Lung (tissue), 12 donors: ENCODE results near the gene UBE2E1. TPM values are rescaled to one million over a fixed set of nuclear protein-coding genes. Genes with fewer than 3 reads are reported as not detected.

Experiments used
- ATAC-seq: fragments of 200-7000 bp; cut with Tn5 transposase; one replicate; pipeline ENCODE4 v1.9.1; 2020; ENCODE audit warnings: moderate number of reproducible peaks; ENCODE audit not compliant: insufficient read depth, low FRiP score
- DNase-seq, 3 donors: peaks; one replicate each; pipeline ENCODE4 v3.0.0-alpha.2; 2013 to 2017
- H3K27ac ChIP-seq, 2 donors: one replicate each; pipeline ENCODE4 v1.5.1; 2013; ENCODE audit warnings: mild to moderate bottlenecking in 2 of 2, moderate library complexity in 2 of 2, control low read depth in 1 of 2, inconsistent platforms in 1 of 2, low read depth in 1 of 2, low read length in 1 of 2
- H3K27me3 ChIP-seq, 3 donors: one replicate each; pipeline ENCODE4 v1.5.1; 2013; ENCODE audit warnings: low read length in 2 of 3; ENCODE audit not compliant: control insufficient read depth in 3 of 3, insufficient read depth in 3 of 3
- H3K36me3 ChIP-seq, 4 donors: one replicate each; pipeline ENCODE4 v1.5.1; 2013; ENCODE audit warnings: low read length in 4 of 4, mild to moderate bottlenecking in 1 of 4, moderate library complexity in 1 of 4; ENCODE audit not compliant: control insufficient read depth in 4 of 4, insufficient read depth in 4 of 4
- H3K4me1 ChIP-seq, 5 donors: one replicate each; pipeline ENCODE4 v1.5.1; 2013; ENCODE audit warnings: low read length in 5 of 5, mild to moderate bottlenecking in 2 of 5, moderate library complexity in 1 of 5; ENCODE audit not compliant: control insufficient read depth in 5 of 5, insufficient read depth in 5 of 5
- H3K4me3 ChIP-seq: one replicate; pipeline ENCODE4 v1.5.1; 2013; ENCODE audit warnings: mild to moderate bottlenecking, control low read depth, moderate library complexity
- H3K9ac ChIP-seq, 2 donors: one replicate each; pipeline ENCODE4 v1.5.1; 2013; ENCODE audit warnings: low read length in 2 of 2, control low read depth in 1 of 2; ENCODE audit not compliant: insufficient read depth in 1 of 2
- H3K9me3 ChIP-seq, 4 donors: one replicate each; pipeline ENCODE4 v1.5.1; 2013; ENCODE audit warnings: low read length in 3 of 4, mild to moderate bottlenecking in 1 of 4, moderate library complexity in 1 of 4; ENCODE audit not compliant: control insufficient read depth in 4 of 4, insufficient read depth in 3 of 4
- WGBS, 2 donors: extraction: QIAGEN DNeasy Blood & Tissue Kit; methylation state at CpG; one replicate each; pipeline ENCODE4 v1.1.7; 2013; 5-methylcytosine and 5-hydroxymethylcytosine counted together
- polyA plus RNA-seq, 2 donors: library from polyadenylated mRNA; stranded (reverse); fragments of 200-250 nt; gene quantifications; one replicate each; pipeline ENCODE4 v1.2.1, GENCODE V29; 2013
- total RNA-seq, 2 donors: library from RNA; depleted of rRNA in 1 of 2; stranded (reverse); fragments of >200 nt in 1 of 2; gene quantifications; one replicate each; pipeline ENCODE4 v1.2.1, GENCODE V29; 2014 to 2021
- TF ChIP-seq, protein P1 (sequence below): IDR thresholded peaks from 2 replicates; pipeline ENCODE4 v1.5.1; 2012; ENCODE audit warnings: mild to moderate bottlenecking; ENCODE audit errors: control extremely low read depth, extremely low read depth
- donor health status: control.
- donor health status: control.
- donor health status: Bipolar disorder and iron deficiency.
- donor health status: healthy.
- donor health status: DM: yes; HTN: yes; CAD: no.

Gene UBE2E1
- total and polyA plus RNA-seq, 4 donors, result 74.1 to 156 (median 87.6) TPM

DNA sequence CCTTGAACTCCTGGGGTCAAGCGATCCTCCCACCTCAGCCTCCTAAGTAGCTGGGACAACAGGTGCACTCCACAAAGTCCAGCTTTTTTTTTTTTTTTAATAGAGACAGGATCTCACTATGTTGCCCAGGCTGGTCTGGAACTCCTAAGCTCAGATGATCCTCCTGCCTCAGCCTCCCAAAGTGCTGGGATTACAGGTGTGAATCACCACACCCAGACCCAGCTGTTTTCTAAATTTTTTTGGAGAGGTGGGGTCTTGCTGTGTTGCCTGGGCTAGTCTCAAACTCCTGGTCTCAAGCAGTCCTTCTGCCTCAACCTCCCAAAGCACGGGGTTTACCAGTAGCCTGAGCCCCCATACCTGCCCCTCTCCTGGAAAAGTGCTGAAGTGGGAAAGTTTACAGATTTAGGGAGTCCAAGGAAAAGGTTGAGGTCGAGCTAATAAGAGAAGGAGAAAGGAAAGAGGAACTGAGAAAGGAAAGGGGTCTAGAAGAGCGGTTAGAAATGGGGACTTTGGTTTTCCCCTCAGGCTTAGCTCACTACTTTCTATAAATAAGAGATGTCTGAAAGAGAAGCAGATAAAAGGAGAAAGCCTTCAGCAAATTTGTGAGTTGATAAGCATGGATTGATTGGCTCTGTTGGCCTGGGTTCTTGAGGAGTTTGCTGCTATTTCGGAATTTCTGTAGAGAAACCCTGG lies 23.6 kb downstream of the UBE2E1 start:
- no peak overlapping the region for H3K4me3 ChIP-seq
- H3K9me3 ChIP-seq, result no peaks in the 10 kb centered on the region
- WGBS, 2 donors, result 42 to 70% methylated on average over 5 of the region's 5 CpGs
- TF ChIP-seq, protein P1, sequence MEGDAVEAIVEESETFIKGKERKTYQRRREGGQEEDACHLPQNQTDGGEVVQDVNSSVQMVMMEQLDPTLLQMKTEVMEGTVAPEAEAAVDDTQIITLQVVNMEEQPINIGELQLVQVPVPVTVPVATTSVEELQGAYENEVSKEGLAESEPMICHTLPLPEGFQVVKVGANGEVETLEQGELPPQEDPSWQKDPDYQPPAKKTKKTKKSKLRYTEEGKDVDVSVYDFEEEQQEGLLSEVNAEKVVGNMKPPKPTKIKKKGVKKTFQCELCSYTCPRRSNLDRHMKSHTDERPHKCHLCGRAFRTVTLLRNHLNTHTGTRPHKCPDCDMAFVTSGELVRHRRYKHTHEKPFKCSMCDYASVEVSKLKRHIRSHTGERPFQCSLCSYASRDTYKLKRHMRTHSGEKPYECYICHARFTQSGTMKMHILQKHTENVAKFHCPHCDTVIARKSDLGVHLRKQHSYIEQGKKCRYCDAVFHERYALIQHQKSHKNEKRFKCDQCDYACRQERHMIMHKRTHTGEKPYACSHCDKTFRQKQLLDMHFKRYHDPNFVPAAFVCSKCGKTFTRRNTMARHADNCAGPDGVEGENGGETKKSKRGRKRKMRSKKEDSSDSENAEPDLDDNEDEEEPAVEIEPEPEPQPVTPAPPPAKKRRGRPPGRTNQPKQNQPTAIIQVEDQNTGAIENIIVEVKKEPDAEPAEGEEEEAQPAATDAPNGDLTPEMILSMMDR, result no peak
- DNase-seq (no peak), ATAC-seq (no peak)
- peaks cover 7 to 24% (median 10%) of the 10 kb centered on the region in 5 donors for H3K4me1 ChIP-seq
- no peak overlapping the region for H3K9ac ChIP-seq
- H3K27ac ChIP-seq, result no peak overlapping the region
- no peaks in the 10 kb centered on the region for H3K36me3 ChIP-seq
- H3K27me3 ChIP-seq, result no peaks in the 10 kb centered on the region

DNA sequence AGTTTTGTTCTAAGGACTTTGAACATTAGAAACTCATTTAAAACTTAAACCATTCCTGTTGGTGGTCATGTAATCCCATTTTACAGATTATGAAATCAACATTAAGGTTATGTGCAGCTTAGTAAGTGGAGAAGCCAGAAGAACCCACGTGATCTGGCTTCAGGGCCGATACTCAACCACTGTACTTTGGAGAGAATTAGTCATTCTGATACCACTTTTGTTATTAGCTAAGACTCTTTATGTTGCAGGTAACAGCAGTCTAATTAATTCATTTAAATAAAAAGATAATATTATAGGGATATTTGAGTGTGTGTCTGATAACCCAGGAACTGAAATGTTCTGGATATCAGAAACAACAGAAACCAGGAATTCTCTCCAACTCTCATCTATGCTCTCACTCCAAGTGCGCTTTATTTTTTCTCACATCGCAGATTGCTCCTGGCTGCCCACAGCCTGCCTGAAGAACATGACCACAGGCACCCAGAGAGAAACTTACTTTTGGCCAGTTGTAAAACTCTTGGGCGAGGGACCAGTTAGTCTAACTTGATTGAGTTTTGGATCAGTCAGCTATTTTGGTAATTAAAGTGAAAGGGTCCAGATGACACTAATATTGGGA lies 25.2 kb downstream of the UBE2E1 start:
- Histone ChIP-seq H3K9me3 (no peaks in the 10 kb centered on the region), H3K4me1 (peaks cover 4 to 25% (median 11%) of the 10 kb centered on the region in 5 donors), H3K27ac (no peak overlapping the region), H3K36me3 (no peaks in the 10 kb centered on the region), H3K9ac (no peak overlapping the region), H3K27me3 (no peaks in the 10 kb centered on the region), H3K4me3 (no peak overlapping the region)
- TF ChIP-seq, protein P1, result no peak
- ATAC-seq (no peak), DNase-seq (no peak)
- WGBS, 2 donors, result 76 to 87% methylated on average over 5 of the region's 5 CpGs

DNA sequence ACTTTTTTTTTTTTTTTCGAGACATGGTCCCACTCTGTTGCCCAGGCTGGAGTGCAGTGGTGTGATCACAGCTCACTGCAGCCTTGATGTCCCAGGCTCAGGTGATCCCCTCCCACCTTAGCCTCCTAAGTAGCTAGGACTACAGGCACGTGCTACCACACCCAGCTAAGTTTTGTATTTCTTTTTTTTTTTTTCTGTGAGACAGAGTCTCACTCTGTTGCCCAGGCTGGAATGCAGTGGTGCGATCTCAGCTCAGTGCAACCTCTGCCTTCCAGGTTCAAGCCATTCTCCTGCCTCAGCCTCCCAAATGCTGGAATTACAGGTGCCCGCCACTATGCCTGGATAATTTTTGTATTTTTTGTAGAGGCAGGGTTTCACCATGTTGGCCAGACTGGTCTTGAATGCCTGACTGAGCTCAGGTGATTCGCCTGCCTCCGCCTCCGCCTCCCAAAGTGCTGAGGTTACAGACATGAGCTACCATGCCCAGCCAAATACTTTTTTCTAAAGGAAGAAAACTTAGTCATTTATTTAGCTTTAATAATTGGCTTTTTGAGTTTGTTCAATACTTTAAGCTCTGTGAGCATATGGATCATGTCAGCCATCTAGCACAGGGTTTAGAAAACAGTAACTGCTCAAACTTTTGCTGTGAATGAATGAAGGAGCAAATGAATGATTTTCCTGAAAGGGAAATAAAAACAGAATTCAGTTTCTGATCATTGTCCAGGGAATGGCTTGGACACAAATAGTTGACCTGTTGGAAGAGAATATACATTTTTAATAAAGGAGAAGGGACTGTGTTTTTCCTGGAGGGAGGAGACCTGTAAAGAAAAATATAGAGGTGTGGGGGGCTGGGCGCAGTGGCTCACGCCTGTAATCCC lies 26.0 kb downstream of the UBE2E1 start:
- Histone ChIP-seq H3K4me3 (no peak overlapping the region), H3K27ac (no peak overlapping the region), H3K9me3 (no peaks in the 10 kb centered on the region), H3K4me1 (peaks cover 4 to 25% (median 9%) of the 10 kb centered on the region in 5 donors), H3K9ac (no peak overlapping the region), H3K36me3 (no peaks in the 10 kb centered on the region), H3K27me3 (no peaks in the 10 kb centered on the region)
- ATAC-seq, result no peak
- no peak for DNase-seq
- WGBS, 2 donors, result 93 to 95% methylated on average over 9 of the region's 9 CpGs
- TF ChIP-seq, protein P1, result no peak
